ENCODE measurements around the gene PMEPA1. TPM values are rescaled to one million over a fixed set of nuclear protein-coding genes. Genes with fewer than 3 reads are reported as not detected.

PMEPA1 gene
- total and polyA plus RNA-seq, 2 donors (not counting 3 experiments of a cell fraction or from before 2014, with no cell fraction given): 31.6 to 33.2 TPM

DNA sequence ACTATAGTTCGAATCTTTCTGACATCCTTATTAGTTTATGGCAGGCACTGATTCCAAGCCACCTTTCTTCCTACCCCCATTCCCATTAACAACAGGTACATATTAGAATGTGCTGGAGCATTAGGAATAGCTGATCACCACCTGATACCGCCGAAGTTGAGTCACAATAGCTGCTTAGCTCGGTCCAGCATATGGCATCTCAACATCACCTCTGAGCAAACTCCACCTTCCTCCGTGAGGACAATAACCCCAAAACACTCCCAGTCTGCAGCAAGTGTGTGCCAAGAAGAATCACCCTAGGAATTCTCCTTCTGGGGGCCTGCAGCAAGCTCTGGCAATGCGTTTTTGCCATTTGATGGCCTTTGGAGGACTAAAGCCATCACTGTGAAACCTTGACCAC is 8.7 kb downstream of the PMEPA1 start:
- FAIRE-seq (no peak), DNase-seq (ENCODE audit: low read depth, low spot score) (no peak)
- H3K27ac ChIP-seq (ENCODE audit: insufficient read depth, low read depth, low read length): no peak overlapping the region
- BruUV-seq (replicated peaks): no TSS peak
- peaks cover 72% of the 10 kb centered on the region for H3K79me2 ChIP-seq (ENCODE audit: control insufficient read depth, insufficient read depth, low read length)
- no peaks in the 10 kb centered on the region for H3K27me3 ChIP-seq (ENCODE audit: control insufficient read depth in 2 of 2, insufficient read depth in 2 of 2, low read length in 2 of 2)
- H3K4me3 ChIP-seq (replicated peaks in 1 of 3; ENCODE audit: insufficient read depth in 1 of 3, low read depth in 1 of 3, low read length in 3 of 3): no peak overlapping the region
- no peak overlapping the region for H3K9ac ChIP-seq (replicated peaks; ENCODE audit: extremely low read depth, insufficient read depth, low read length)
- intact Hi-C loops (cut with micrococcal nuclease) (no loop called here), dilution Hi-C loops (cut with MboI; ENCODE audit: extremely low pct_ligation_motif_present, low sequenced_read_pairs) (no loop called here)
- peaks cover 0 to 6% of the 10 kb centered on the region in 2 experiments for H3K36me3 ChIP-seq (ENCODE audit: control insufficient read depth in 2 of 2, extremely low read depth in 1 of 2, insufficient read depth in 2 of 2, low read length in 2 of 2)
- TF ChIP-seq EZH2 (IDR thresholded peaks at IDR 0.05; ENCODE audit: borderline replicate concordance, low read depth, low read length, severe bottlenecking) (no peak), POLR2A (IDR thresholded peaks at IDR 0.05; ENCODE audit: low read depth, low read length) (no peak), FOS (IDR thresholded peaks at IDR 0.05; ENCODE audit: borderline replicate concordance, insufficient read depth, low read length) (no peak), GATA2 (IDR thresholded peaks at IDR 0.05; ENCODE audit: insufficient read depth, insufficient read length, low read depth, low read length) (no peak), POLR2AphosphoS5 (IDR thresholded peaks at IDR 0.05; ENCODE audit: insufficient read depth, low read depth, low read length) (no peak), MYC (IDR thresholded peaks at IDR 0.05; ENCODE audit: low read depth, low read length) (no peak), JUN (IDR thresholded peaks at IDR 0.05; ENCODE audit: borderline replicate concordance, insufficient read depth, insufficient read length, low read depth) (no peak)
- TF ChIP-seq, protein P1, sequence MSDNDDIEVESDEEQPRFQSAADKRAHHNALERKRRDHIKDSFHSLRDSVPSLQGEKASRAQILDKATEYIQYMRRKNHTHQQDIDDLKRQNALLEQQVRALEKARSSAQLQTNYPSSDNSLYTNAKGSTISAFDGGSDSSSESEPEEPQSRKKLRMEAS (IDR thresholded peaks at IDR 0.05; ENCODE audit: insufficient read depth, insufficient read length): no peak
- TF ChIP-seq, protein P2, sequence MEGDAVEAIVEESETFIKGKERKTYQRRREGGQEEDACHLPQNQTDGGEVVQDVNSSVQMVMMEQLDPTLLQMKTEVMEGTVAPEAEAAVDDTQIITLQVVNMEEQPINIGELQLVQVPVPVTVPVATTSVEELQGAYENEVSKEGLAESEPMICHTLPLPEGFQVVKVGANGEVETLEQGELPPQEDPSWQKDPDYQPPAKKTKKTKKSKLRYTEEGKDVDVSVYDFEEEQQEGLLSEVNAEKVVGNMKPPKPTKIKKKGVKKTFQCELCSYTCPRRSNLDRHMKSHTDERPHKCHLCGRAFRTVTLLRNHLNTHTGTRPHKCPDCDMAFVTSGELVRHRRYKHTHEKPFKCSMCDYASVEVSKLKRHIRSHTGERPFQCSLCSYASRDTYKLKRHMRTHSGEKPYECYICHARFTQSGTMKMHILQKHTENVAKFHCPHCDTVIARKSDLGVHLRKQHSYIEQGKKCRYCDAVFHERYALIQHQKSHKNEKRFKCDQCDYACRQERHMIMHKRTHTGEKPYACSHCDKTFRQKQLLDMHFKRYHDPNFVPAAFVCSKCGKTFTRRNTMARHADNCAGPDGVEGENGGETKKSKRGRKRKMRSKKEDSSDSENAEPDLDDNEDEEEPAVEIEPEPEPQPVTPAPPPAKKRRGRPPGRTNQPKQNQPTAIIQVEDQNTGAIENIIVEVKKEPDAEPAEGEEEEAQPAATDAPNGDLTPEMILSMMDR (IDR thresholded peaks at IDR 0.05; ENCODE audit: extremely low read depth in 1 of 2, insufficient read depth in 1 of 2, low read depth in 1 of 2, low read length in 2 of 2): no peak
- CTCF ChIA-PET: no interaction called here
- no peaks in the 10 kb centered on the region for H4K20me1 ChIP-seq (replicated peaks; ENCODE audit: control insufficient read depth, extremely low read depth, insufficient read depth, low read length)
- no peaks in the 10 kb centered on the region for H3K9me3 ChIP-seq (replicated peaks; ENCODE audit: control insufficient read depth, insufficient read depth, low read length)
- no peak overlapping the region for H3K4me2 ChIP-seq (ENCODE audit: insufficient read depth, low read length)
- POLR2A ChIA-PET: no interaction called here
- H3K4me1 ChIP-seq (ENCODE audit: control insufficient read depth, extremely low read depth, insufficient read depth, low read length): peaks cover 27% of the 10 kb centered on the region
- H3K9me1 ChIP-seq (replicated peaks; ENCODE audit: control insufficient read depth, extremely low read depth, insufficient read depth, low read length): no peaks in the 10 kb centered on the region
- no peak overlapping the region for H2AFZ ChIP-seq (ENCODE audit: low read depth, low read length)

All from endothelial cell of umbilical vein (primary cell).